ENCODE measurements around the gene MED13L. TPM values are rescaled to one million over a fixed set of nuclear protein-coding genes. Genes with fewer than 3 reads are reported as not detected.

Gene MED13L
- total RNA-seq, 4 donors from 2014 or later, result 158 to 247 (median 166) TPM

GRCh38 chr12:115916910-115917668 lies 360.4 kb downstream of the MED13L start:
- DNase-seq (ENCODE audit: low spot score in 2 of 2), result peak; percentile 41 to 93
- intact Hi-C loops (cut with DNase I; ENCODE audit: low total_unique reads), result loop anchor here (5.0 kb wide), 1 partner anchor 1250 kb away; no protein-coding TSS in a partner anchor
- TF ChIP-seq CTCF (IDR thresholded peaks at IDR 0.05) (peak in 1 of 3 donors; percentile 84), POLR2A (IDR thresholded peaks at IDR 0.05) (no peak)
- 9 to 10% methylated on average over 30 to 45 of the region's 57 CpGs for WGBS, 2 donors
- no peak overlapping the region for H3K4me3 ChIP-seq (ENCODE audit: low read depth, poor library complexity, severe bottlenecking)

- intact Hi-C loops (cut with DNase I; ENCODE audit: low total_unique reads), result no loop called here
- WGBS, 2 donors, result 77 to 84% methylated on average over 5 of the region's 5 CpGs
- TF ChIP-seq CTCF (IDR thresholded peaks at IDR 0.05) (no peak), POLR2A (IDR thresholded peaks at IDR 0.05) (no peak)
Measured at GRCh38 chr12:115914122-115914521, 363.4 kb downstream of the MED13L start.

GRCh38 chr12:115912440-115912839 lies 365.1 kb downstream of the MED13L start:
- intact Hi-C loops (cut with DNase I; ENCODE audit: low total_unique reads), result no loop called here
- no peak for TF ChIP-seq CTCF (IDR thresholded peaks at IDR 0.05)
- TF ChIP-seq POLR2A (IDR thresholded peaks at IDR 0.05), result no peak
- peak in 1 of 2 donors; percentile 4 for DNase-seq (ENCODE audit: low spot score in 2 of 2)
- no peak overlapping the region for H3K4me3 ChIP-seq (ENCODE audit: low read depth, poor library complexity, severe bottlenecking)
- WGBS, 2 donors, result 79 to 92% methylated on average over 1 of the region's 1 CpG

More at GRCh38 chr12:115914122-115914521, 363.4 kb downstream of the MED13L start:
- H3K4me3 ChIP-seq (ENCODE audit: low read depth, poor library complexity, severe bottlenecking), result no peak overlapping the region
- DNase-seq (ENCODE audit: low spot score in 2 of 2), result peak in 1 of 2 donors; percentile 53

- peak in 1 of 2 donors; percentile 8 for DNase-seq (ENCODE audit: low spot score in 2 of 2)
- 95 to 100% methylated on average over 1 of the region's 1 CpG for WGBS, 2 donors
- no peak overlapping the region for H3K4me3 ChIP-seq (ENCODE audit: low read depth, poor library complexity, severe bottlenecking)
- no peak for TF ChIP-seq CTCF (IDR thresholded peaks at IDR 0.05)
- TF ChIP-seq POLR2A (IDR thresholded peaks at IDR 0.05), result no peak
- intact Hi-C loops (cut with DNase I; ENCODE audit: low total_unique reads), result no loop called here
Measured at GRCh38 chr12:115911360-115911759, 366.1 kb downstream of the MED13L start.

GRCh38 chr12:115910057-115910456 lies 367.4 kb downstream of the MED13L start:
- DNase-seq (ENCODE audit: low spot score in 2 of 2), result no peak
- TF ChIP-seq POLR2A (IDR thresholded peaks at IDR 0.05) (no peak), CTCF (IDR thresholded peaks at IDR 0.05) (no peak)
- intact Hi-C loops (cut with DNase I; ENCODE audit: low total_unique reads), result no loop called here

More at GRCh38 chr12:115910057-115910456, 367.4 kb downstream of the MED13L start:
- WGBS, 2 donors, result 78 to 81% methylated on average over 5 of the region's 5 CpGs
- H3K4me3 ChIP-seq (ENCODE audit: low read depth, poor library complexity, severe bottlenecking), result no peak overlapping the region

MicroRNAs encoded within 50 kb of the gene (microRNA counts, 767-probe panel; counts per million panel counts)
- 0 to 358 counts per million in 2 donors for microRNA hsa-miR-620

Small RNA genes lying within 50 kb of the gene (microRNA-seq; reads per million reads assigned to microRNA genes)
- gene MIR620 (ENCODE audit: borderline number of aligned reads in 1 of 2, borderline replicate concordance in 2 of 2), result 0 reads per million in 2 donors

All from lower leg skin (tissue), 4 donors.